ENCODE measurements around the gene RPAP3.
A peak's percentile ranks its signal among the peaks of the same experiment; 100 is the strongest.

Gene RPAP3

DNA sequence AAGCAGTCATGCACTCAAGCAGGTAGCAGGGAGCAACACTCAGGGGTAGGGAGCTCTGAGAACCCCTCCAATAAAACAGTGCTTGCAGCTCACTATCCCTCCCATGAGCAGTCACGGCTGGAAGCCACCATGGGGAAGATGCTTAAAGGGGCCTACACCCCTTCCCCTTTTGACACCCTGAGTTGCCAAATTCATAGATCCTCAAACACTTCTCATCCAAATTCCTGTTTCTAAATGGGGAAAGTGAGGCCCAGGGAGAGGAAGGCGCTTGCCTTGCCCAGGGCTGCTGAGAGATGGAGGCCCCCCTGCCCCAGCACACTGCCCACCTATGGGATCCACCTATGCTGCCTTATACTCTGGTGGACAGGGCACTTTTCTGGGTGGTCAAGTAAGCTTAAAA is 26.7 kb upstream of the RPAP3 start:
- no peak for DNase-seq (ENCODE audit: low read depth)
- no peak overlapping the region for H3K4me3 ChIP-seq (ENCODE audit: low read depth, low read length)
- TF ChIP-seq, protein P1, sequence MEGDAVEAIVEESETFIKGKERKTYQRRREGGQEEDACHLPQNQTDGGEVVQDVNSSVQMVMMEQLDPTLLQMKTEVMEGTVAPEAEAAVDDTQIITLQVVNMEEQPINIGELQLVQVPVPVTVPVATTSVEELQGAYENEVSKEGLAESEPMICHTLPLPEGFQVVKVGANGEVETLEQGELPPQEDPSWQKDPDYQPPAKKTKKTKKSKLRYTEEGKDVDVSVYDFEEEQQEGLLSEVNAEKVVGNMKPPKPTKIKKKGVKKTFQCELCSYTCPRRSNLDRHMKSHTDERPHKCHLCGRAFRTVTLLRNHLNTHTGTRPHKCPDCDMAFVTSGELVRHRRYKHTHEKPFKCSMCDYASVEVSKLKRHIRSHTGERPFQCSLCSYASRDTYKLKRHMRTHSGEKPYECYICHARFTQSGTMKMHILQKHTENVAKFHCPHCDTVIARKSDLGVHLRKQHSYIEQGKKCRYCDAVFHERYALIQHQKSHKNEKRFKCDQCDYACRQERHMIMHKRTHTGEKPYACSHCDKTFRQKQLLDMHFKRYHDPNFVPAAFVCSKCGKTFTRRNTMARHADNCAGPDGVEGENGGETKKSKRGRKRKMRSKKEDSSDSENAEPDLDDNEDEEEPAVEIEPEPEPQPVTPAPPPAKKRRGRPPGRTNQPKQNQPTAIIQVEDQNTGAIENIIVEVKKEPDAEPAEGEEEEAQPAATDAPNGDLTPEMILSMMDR (IDR thresholded peaks at IDR 0.05; ENCODE audit: control insufficient read depth, extremely low read depth, insufficient read depth): no peak

DNA sequence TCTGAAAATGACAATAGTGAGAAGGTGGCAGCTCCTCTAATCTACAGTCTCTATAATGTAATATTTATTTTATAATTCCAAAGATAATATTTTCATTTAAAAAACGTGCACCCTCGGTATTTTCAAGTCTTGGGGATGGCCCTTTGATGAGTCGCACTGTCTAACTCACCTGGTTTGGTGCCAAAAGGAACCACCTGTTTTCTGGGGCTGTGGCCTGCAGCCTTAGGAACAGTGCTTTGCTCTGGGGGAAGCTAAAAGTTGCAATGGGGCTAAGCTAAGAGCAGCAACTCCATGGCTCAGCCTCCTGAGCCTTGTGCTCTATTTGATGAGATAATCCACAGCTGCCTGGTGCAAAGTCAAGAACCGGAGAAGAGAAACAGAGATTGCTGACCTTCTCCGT is 25.9 kb upstream of the RPAP3 start:
- TF ChIP-seq, protein P1 (IDR thresholded peaks at IDR 0.05; ENCODE audit: control insufficient read depth, extremely low read depth, insufficient read depth): no peak
- no peak overlapping the region for H3K4me3 ChIP-seq (ENCODE audit: low read depth, low read length)
- DNase-seq (ENCODE audit: low read depth): no peak

DNA sequence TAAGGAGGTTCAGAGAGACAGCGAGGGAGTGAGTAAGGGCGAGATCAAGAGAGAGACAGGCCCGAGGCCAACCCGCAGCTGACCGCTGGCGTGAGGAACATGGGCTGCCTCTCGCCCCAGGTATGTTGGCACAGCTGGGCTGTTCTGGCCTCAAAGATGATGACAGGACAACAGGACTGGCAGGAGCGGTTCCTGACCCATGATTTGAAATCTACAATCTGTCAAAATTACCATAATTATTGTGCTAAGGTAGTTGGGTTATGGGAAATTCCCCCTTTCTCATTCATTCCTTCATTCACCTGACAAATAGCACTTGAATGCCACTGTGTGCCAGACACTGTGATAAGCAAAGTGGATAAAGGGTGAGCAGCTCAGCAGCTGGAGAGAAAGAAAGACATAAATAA is 24.5 kb upstream of the RPAP3 start:
- no peak overlapping the region for H3K4me3 ChIP-seq (ENCODE audit: low read depth, low read length)
- TF ChIP-seq, protein P1 (IDR thresholded peaks at IDR 0.05; ENCODE audit: control insufficient read depth, extremely low read depth, insufficient read depth): no peak
- peak; percentile 77 for DNase-seq (ENCODE audit: low read depth)

DNA sequence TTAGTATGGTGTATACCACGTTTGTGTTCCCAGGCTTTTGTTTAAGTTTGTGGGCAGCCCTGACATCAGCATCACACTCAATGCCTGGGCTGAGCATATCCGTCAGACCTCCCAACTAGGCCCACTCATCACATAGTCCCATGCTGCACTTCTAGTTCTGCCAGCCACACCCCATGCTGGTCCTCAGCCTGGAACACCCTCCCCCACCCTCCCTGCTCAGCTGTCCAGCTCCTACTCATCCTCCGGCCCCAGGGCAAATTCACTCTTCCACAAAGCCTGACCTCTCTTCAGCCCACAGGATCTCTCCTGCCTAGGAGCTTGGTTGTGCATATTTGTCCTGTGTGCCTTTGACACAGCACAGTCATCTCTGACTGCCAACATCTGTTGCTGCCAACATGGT is 23.4 kb upstream of the RPAP3 start:
- TF ChIP-seq, protein P1 (IDR thresholded peaks at IDR 0.05; ENCODE audit: control insufficient read depth, extremely low read depth, insufficient read depth): no peak
- no peak for DNase-seq (ENCODE audit: low read depth)
- H3K4me3 ChIP-seq (ENCODE audit: low read depth, low read length): no peak overlapping the region

DNA sequence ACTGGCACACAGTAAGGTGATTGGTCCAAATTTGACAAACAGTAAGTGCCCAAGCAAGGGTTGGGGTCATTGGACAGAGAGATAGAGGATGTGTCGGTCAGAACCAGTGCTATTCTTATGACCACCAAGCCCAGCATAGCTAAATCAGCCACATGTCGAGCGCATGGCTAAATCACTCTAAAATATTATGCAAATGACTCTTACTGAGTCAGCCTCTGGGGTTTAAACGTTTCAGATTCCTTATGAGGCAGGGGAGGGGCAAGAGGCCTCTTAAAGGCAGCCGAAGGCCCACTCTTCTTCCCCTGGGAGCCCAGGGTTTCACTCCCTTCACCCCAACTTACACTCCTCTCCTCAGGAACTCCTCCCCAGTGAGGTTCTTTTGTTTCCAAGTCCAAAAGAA is 20.1 kb upstream of the RPAP3 start:
- no peak for DNase-seq (ENCODE audit: low read depth)
- H3K4me3 ChIP-seq (ENCODE audit: low read depth, low read length): no peak overlapping the region
- TF ChIP-seq, protein P1 (IDR thresholded peaks at IDR 0.05; ENCODE audit: control insufficient read depth, extremely low read depth, insufficient read depth): no peak

DNA sequence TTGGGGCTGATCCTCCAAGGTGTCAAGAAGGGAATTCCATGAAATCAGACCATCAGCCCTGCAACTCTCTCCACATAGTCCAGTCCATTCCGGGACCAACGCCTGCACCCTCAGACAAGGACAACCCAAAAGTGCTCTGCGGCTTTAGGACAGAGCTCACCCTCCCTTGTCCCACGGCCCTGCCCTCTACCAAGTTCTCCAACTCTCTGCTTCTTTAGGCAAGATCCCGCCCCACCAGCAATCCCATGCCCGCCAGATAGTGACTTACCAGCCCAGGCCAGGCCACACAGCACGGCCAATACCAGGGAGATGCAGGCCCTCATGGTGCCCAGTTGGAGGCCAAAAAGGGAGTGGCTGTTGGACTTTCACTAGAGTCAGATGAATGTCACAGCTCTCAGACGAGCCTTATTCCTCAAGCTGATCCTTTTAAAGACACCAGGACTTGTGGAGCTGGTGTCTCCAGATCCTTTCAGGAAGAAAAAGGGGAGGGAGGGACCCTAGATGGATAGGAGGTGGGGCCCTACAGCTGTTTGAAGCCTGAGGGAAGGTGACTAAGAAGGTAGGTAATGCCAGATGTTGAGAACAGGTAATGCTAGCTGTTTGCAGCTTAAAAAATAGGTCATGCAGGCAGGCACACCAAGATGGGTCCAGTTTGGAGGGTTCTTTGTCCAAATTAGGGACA is 19.4 kb upstream of the RPAP3 start, which contains the start of gene ENDOU:
Gene ENDOU (minus strand): TSS at position 400 of the 682 bp plus-strand sequence. CDS start 77 bp downstream, at position 323.
- H3K4me3 ChIP-seq (ENCODE audit: low read depth, low read length): no peak within 1 kb of the TSS
- TF ChIP-seq, protein P1 (IDR thresholded peaks at IDR 0.05; ENCODE audit: control insufficient read depth, extremely low read depth, insufficient read depth): no peak
- DNase-seq (ENCODE audit: low read depth): no peak

All from LNCaP clone FGC (cell line).